Activated effector memory CD4-positive, alpha-beta T cell treated with Interleukin-2 at 50 U/mL for 16 hours (primary cell): ENCODE measurements around the gene VEGFD.

Experiments used
- DNase-seq: peaks from one replicate; pipeline ENCODE4 v3.0.0-alpha.2; 2020

Gene VEGFD

GRCh38 chrX:15299941-15300851 lies 84.0 kb downstream of the VEGFD start:
- no peak for DNase-seq

- DNase-seq: no peak
Observed at GRCh38 chrX:15298780-15299179, 85.4 kb downstream of the VEGFD start.

- no peak for DNase-seq
Observed at GRCh38 chrX:15298201-15298600, 86.0 kb downstream of the VEGFD start.
